GM18526 (cell line): ENCODE data around the gene ETFBKMT.

Experiments
- POLR2A ChIP-seq: IDR thresholded peaks from 3 replicates; pipeline ENCODE4 v1.6.1; 2011; ENCODE audit not compliant: insufficient read length; ENCODE audit errors: extremely low read depth

The ETFBKMT gene

GRCh38 chr12:31641509-31642090, 17.9 kb upstream of the ETFBKMT start:
- TF ChIP-seq POLR2A: no peak

- TF ChIP-seq POLR2A: no peak
These were observed 15.0 kb upstream of the ETFBKMT start for GRCh38 chr12:31644536-31644935.

GRCh38 chr12:31645924-31646323, 13.6 kb upstream of the ETFBKMT start:
- no peak for TF ChIP-seq POLR2A

GRCh38 chr12:31647086-31647491, 12.4 kb upstream of the ETFBKMT start:
- TF ChIP-seq POLR2A: no peak

- no peak for TF ChIP-seq POLR2A
These were observed 8.6 kb upstream of the ETFBKMT start for GRCh38 chr12:31650918-31651317.

- no peak for TF ChIP-seq POLR2A
These were observed 7.5 kb upstream of the ETFBKMT start for GRCh38 chr12:31651893-31652521.

- TF ChIP-seq POLR2A: no peak
These were observed 4.3 kb upstream of the ETFBKMT start for GRCh38 chr12:31655208-31655607.

GRCh38 chr12:31655792-31656191, 3.7 kb upstream of the ETFBKMT start:
- TF ChIP-seq POLR2A: no peak

- no peak for TF ChIP-seq POLR2A
These were observed 909 bp upstream of the ETFBKMT start for GRCh38 chr12:31658471-31659086.

GRCh38 chr12:31662176-31662849, 2.8 kb downstream of the ETFBKMT start:
- no peak for TF ChIP-seq POLR2A

GRCh38 chr12:31663576-31663975, 4.1 kb downstream of the ETFBKMT start:
- no peak for TF ChIP-seq POLR2A

- no peak for TF ChIP-seq POLR2A
These were observed 4.5 kb downstream of the ETFBKMT start for GRCh38 chr12:31664038-31664437.

GRCh38 chr12:31669020-31669419, 9.5 kb downstream of the ETFBKMT start:
- no peak for TF ChIP-seq POLR2A

GRCh38 chr12:31672521-31672920, 13.0 kb downstream of the ETFBKMT start:
- TF ChIP-seq POLR2A: no peak

- no peak for TF ChIP-seq POLR2A
These were observed 22.9 kb downstream of the ETFBKMT start for GRCh38 chr12:31682136-31682962.
